NCI-H187 treated with DMSO at 0.1 percent for 48 hours (cell line): Measurements from ENCODE around the gene NR5A2.

Experiments
- DNase-seq: peaks from one replicate; lab custom pipeline; 2025; lab: John Stamatoyannopoulos, UW

The NR5A2 gene

DNA sequence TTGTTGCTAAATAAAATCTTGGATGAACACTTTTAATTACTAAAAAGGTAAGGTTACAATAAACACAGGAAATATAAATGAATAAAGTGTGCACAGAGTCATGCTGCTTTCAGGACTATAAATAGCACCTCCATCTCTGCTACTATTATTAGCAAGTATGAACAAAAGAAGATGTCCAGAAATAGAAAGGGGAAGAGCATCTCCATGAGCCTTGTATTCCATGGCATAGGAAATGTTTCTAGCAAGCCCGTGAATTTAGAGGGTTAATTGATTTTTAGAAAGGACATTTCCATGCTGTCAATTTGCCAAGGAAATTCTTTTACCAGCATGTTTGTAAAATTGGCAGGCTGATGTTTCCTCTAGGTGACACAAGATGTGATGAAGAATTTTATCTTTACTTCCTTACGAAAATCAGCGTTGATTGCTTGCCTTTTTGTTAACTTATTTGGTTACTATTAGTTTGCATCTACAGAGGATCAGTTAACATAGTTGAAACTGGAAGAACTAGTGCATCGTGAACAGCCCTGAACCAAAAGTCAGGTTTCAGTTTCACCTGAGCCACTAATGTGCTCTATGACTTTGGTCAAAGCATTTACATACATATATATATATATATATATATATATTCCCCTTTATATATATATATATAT, 45.3 kb downstream of the NR5A2 start:
- DNase-seq = no peak

- no peak for DNase-seq
Observed at GRCh38 chr1:200073286-200073637, 45.8 kb downstream of the NR5A2 start.

DNA sequence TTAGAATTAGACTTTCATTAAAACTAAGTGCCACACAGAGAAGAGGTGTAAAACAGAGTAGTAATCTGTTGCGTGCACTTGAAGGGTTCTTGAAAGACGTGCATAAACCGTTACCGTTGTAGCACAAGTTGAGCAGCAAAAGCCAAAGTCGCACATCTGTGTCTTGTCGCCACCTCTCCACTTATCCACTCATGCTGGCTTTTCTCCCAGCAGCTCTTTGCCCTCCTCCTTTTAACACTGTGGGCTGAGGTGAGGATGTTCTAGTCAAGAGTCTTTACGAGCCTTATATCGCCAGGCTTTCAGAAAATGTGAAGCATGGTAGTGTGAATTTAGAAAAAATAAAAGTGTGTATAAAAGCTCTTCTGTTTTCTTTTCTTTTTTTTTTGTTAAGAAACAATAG, 48.0 kb downstream of the NR5A2 start:
- no peak for DNase-seq

GRCh38 chr1:200075938-200076546, 48.5 kb downstream of the NR5A2 start:
- DNase-seq = no peak

DNA sequence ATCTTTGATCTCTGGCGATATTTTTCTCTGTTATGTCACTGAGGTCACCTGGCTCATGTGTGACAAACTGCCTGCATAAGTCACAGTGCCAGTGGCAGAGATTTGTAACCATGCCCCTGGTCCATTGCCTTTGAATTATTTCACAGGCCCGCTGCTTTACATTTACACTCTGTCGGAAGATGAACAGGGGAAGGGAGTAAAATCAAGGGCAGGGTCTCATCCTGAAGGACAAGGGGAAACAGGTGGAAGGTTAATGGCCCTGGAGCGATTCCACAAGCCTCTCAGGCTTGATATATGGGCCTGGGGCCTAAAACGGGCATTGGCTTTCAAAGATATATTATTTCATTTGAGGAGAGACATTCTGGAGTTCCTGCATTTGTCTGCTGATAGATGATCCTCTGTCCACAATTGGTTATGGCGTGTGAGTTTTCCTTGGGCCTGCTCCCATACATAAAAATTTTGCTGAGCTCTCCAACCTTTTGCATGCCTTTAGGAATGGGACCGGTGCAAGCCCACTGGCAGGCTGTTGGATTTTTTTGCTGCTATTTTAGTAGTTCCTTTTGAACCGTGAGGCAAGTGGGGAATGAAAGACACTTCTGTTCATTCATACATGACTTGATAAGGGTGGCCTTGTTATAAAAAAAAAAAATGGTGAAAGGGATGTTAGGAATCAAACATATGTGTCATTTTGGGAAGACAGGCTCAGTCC, 51.9 kb downstream of the NR5A2 start:
- no peak for DNase-seq

DNA sequence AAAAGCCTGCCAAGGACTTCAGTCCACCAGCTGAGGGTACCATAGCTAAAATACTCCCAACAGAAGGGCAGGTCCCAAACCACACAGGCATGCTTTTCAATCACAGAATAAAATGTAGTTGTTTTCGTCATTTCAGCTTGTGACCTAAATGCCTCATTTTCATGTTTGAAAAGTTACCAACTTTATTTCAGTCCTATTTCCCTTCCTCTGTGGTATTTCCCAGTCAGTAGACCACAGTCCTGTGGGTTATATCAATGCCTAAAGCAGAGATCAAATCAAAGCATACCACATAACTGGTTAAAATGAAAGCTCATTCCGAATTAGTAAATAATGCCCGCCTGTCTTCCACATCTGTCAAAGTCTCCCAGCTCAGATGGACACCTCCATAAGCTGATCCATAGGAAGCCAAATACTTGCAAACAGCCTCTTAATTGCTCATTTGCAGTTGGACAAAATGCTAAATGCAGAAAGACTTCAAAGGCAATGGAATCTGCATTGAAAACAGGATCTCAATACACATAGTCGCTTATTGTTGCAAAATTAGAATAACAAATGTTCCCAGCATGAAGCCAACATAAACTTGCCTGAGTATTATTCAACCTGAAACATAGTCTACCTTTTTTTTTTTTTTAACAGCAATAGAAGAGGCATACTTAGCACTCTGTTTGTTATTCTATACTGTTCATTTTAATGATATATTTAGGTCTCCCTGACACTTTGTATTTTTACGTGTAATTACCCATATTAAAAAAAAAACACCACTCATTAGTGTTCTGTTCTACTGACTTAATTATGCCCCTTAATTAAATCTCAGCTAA, 53.9 kb downstream of the NR5A2 start:
- no peak for DNase-seq

DNA sequence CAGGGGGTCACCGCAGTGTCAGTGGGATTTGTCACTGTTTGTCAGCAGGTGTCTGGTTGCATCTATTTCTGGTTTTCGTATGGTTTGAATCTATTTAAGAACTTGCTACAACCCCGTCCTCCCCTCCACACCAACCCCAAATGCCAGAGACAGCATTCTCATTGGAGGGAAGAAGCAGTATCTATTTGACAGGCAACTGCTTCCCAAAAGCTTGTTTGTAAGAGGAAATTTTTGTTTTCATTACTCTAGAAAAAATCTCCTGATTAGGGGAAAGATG, 54.4 kb downstream of the NR5A2 start:
- DNase-seq = no peak

GRCh38 chr1:200082329-200082728, 54.8 kb downstream of the NR5A2 start:
- no peak for DNase-seq

- DNase-seq = no peak
Observed at GRCh38 chr1:200090252-200091159, 63.0 kb downstream of the NR5A2 start.

DNA sequence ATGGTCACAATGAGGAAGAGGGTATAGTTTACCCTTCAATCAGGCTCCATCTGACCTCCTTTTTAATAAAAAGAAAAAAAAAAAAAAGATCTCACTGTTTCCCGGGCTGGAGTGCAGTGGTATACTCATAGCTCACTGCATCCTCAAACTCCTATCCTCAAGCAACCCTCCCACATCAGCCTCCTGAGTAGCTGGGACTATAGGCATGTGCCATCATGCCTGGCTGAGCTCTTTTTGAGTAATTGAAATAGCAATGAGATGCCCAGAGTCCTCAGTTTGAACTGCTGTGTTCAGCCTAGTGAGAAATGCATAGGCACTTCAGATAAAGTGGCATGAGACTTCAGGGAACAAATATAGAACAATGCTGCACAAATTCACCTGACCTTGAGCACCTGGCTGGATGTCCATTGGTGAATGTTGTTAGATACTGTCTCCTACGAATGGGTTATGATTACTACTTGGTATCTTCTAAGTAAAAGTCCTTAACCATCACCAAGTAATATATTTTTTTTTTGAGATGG, 67.6 kb downstream of the NR5A2 start:
- DNase-seq = no peak

DNA sequence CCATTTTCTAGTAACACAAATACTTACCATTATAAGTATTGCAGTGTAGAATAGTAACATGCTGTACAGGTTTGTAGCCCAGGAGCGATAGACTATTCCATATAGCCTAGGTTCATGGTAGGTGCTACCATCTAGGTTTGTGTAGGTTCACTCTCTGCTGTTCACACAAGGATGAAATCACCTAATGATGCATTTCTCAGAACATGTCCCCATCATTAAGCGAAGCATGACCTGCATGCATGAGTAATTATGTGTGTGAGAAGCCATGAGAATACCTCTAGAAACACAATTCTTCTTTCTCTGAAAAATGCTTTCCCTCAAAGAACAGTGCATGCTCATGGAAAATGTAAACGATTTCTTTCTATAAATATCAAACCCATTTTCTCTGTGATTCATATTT, 69.3 kb downstream of the NR5A2 start:
- no peak for DNase-seq

- no peak for DNase-seq
Observed at GRCh38 chr1:200099040-200099439, 71.5 kb downstream of the NR5A2 start.

- DNase-seq = no peak
Observed at GRCh38 chr1:200103966-200104583, 76.6 kb downstream of the NR5A2 start.

DNA sequence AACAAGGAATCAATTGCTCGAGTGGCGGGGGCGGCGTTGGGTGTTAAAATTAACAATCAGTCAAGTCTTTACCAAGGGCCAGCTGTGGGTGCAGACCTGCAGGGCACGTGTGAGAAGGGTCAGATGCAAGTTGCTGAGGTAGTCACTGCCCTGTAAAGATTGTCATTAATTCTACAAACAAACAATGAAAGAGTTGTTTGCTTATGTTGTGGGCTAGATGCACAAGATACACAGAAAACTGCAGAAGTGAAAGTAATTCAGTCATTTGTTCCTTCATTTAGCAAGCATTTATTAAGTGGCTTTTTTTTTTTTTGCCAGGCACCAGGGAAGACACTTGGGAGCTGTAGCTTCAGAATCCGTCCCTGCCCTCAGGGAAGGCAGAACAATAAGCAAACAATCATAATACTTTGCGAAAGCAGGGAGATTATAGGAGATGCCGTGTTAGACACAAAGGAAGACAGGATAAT, 79.5 kb downstream of the NR5A2 start:
- no peak for DNase-seq

- DNase-seq = no peak
Observed at GRCh38 chr1:200108659-200109058, 81.1 kb downstream of the NR5A2 start.

- DNase-seq = no peak
Observed at GRCh38 chr1:200112290-200112689, 84.8 kb downstream of the NR5A2 start.

GRCh38 chr1:200115532-200115931, 88.0 kb downstream of the NR5A2 start:
- DNase-seq = no peak

- no peak for DNase-seq
Observed at GRCh38 chr1:200116324-200116723, 88.8 kb downstream of the NR5A2 start.

DNA sequence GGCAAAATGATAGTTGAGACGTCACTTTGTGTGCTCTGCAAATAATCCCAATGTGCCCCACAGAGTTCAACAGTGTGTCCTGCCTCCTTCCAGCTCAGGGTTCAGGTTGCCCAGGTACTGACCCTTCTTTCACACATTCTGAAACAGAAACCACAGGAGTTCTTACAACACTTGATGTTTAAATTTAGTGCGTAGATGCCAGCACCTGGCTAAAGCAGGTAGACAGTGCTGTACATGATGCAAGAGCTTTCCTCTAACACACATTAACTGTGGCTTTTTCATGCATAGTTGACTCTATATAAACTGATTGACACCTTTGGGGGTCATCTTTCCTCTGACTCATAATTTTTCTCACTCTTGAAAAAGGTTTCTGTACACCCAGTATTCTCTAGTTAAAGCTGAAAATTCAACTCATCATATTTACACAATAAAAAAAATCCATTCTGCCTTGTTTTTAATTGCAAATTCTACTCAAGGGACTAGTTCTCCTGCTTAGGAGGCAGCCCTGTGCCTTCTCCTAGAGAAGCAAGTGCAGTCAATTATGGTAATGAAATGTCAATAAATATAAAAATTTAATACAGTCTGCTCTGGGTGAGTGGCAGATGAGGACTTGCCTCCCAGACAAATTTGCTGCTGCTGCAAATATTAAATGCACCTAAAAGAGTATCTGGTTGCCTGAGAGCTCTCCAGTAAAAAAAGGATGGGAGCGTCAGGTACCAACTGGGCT, 91.4 kb downstream of the NR5A2 start:
- peak; percentile 70 for DNase-seq

- no peak for DNase-seq
Observed at GRCh38 chr1:200121421-200121820, 93.9 kb downstream of the NR5A2 start.
